Skin of body (tissue), 2 donors: ENCODE measurements around the gene UBL4A. TPM values are rescaled to one million over a fixed set of nuclear protein-coding genes. Genes with fewer than 3 reads are reported as not detected.

Source experiments
- DNase-seq: peaks from one replicate; lab custom pipeline; 2025; lab: John Stamatoyannopoulos, UW
- total RNA-seq: library from RNA; depleted of rRNA; stranded (reverse); fragments of >200 nt; gene quantifications from one replicate; pipeline ENCODE4 v1.2.3, GENCODE V29; 2014

Gene UBL4A
- total RNA-seq, 1 donor from 2014 or later, result 19.4 TPM

- no peak for DNase-seq
Measured at GRCh38 chrX:154464806-154465365, 21.5 kb downstream of the UBL4A start.

GRCh38 chrX:154463611-154464220, 22.7 kb downstream of the UBL4A start:
- DNase-seq, result no peak

GRCh38 chrX:154462396-154462795, 24.0 kb downstream of the UBL4A start:
- no peak for DNase-seq

GRCh38 chrX:154460326-154460725, 26.1 kb downstream of the UBL4A start:
- no peak for DNase-seq

GRCh38 chrX:154459832-154460231, 26.6 kb downstream of the UBL4A start:
- no peak for DNase-seq

- DNase-seq, result no peak
Measured at GRCh38 chrX:154458954-154459778, 27.2 kb downstream of the UBL4A start.

GRCh38 chrX:154458116-154458953, 28.1 kb downstream of the UBL4A start, which contains the start of gene PLXNA3:
Gene PLXNA3, plus strand, starts transcription at chrX:154458281. Its CDS starts 1,903 bp downstream, at chrX:154460184.
- no peak for DNase-seq

- no peak for DNase-seq
Measured at GRCh38 chrX:154457491-154458115, 28.8 kb downstream of the UBL4A start.

- DNase-seq, result no peak
Measured at GRCh38 chrX:154452823-154453222, 33.6 kb downstream of the UBL4A start.

- no peak for DNase-seq
Measured at GRCh38 chrX:154450312-154450711, 36.1 kb downstream of the UBL4A start.

GRCh38 chrX:154449618-154450017, 36.8 kb downstream of the UBL4A start:
- no peak for DNase-seq

- no peak for DNase-seq
Measured at GRCh38 chrX:154448484-154448883, 37.9 kb downstream of the UBL4A start.

- no peak for DNase-seq
Measured at GRCh38 chrX:154446430-154446829, 40.0 kb downstream of the UBL4A start.

GRCh38 chrX:154445776-154446175, 40.6 kb downstream of the UBL4A start:
- no peak for DNase-seq

GRCh38 chrX:154444755-154445246, 41.6 kb downstream of the UBL4A start:
- DNase-seq, result no peak

GRCh38 chrX:154443992-154444754, 42.2 kb downstream of the UBL4A start, which contains the start of gene FAM50A:
Gene FAM50A, plus strand, starts transcription at chrX:154444141. Its CDS starts 95 bp downstream, at chrX:154444236.
- no peak for DNase-seq

- DNase-seq, result no peak
Measured at GRCh38 chrX:154443479-154443910, 42.9 kb downstream of the UBL4A start.

GRCh38 chrX:154441984-154442707, 44.3 kb downstream of the UBL4A start:
- no peak for DNase-seq

- DNase-seq, result no peak
Measured at GRCh38 chrX:154441564-154441963, 44.9 kb downstream of the UBL4A start.
